Gastroesophageal sphincter (tissue), 4 donors: ENCODE data around the gene RNASE8. TPM values are rescaled to one million over a fixed set of nuclear protein-coding genes. Genes with fewer than 3 reads are reported as not detected.
"Not testable (repeated sequence)": the region's sequence is repeated elsewhere in the genome, so short reads cannot be mapped to it uniquely, and the experiment has no call there.

Source experiments
- ATAC-seq: fragments of 150-250 bp; one replicate; pipeline ENCODE4 v1.9.1; 2016; ENCODE audit warnings: mild to moderate bottlenecking, moderate library complexity
- H3K27ac ChIP-seq, 4 donors: fragments of 200-600 bp; sonication (generic) in 3 of 4; 1 replicate in 3 of 4; 2 replicates in 1 of 4; pipeline ENCODE4 v1.5.1; 2016 to 2019
- H3K27me3 ChIP-seq: fragments of 200-600 bp; sonication (generic); one replicate; pipeline ENCODE4 v1.5.1; 2019
- H3K36me3 ChIP-seq, 2 donors: fragments of 200-600 bp; sonication (generic); one replicate each; pipeline ENCODE4 v1.5.1; 2019; ENCODE audit warnings: control low read depth in 1 of 2
- H3K4me1 ChIP-seq, 3 donors: fragments of 200-600 bp; sonication (generic); 1 replicate in 2 of 3; 2 replicates in 1 of 3; pipeline ENCODE4 v1.5.1; 2016 to 2019; ENCODE audit warnings: control low read depth in 2 of 3
- H3K4me3 ChIP-seq, 2 donors: fragments of 200-600 bp; sonication (generic); one replicate each; pipeline ENCODE4 v1.5.1; 2019; ENCODE audit warnings: mild to moderate bottlenecking in 1 of 2, moderate library complexity in 1 of 2
- H3K9me3 ChIP-seq, 3 donors: fragments of 200-600 bp; sonication (generic); one replicate each; pipeline ENCODE4 v1.5.1; 2017 to 2019; ENCODE audit warnings: control low read depth in 2 of 3
- CTCF ChIP-seq, 4 experiments: fragments of 200-600 bp in 2 of 4; fragments of 450-650 bp in 2 of 4; sonication (generic) in 1 of 4; IDR thresholded peaks; one replicate each; pipeline ENCODE4 v1.5.1; 2017 to 2019; ENCODE audit warnings: antibody characterized with exemption in 4 of 4, mild to moderate bottlenecking in 2 of 4, moderate library complexity in 2 of 4
- EP300 ChIP-seq: sonication (generic); formaldehyde crosslinking; IDR thresholded peaks from one replicate; pipeline ENCODE4 v1.6.1; 2017; ENCODE audit warnings: antibody characterized with exemption, mild to moderate bottlenecking
- POLR2A ChIP-seq, 2 donors: fragments of 450-650 bp; IDR thresholded peaks; one replicate each; pipeline ENCODE4 v1.6.1; 2017; ENCODE audit warnings: antibody characterized with exemption in 2 of 2, mild to moderate bottlenecking in 2 of 2, moderate library complexity in 1 of 2
- POLR2AphosphoS5 ChIP-seq: sonication (generic); formaldehyde crosslinking; IDR thresholded peaks from one replicate; pipeline ENCODE4 v1.6.1; 2017; ENCODE audit warnings: antibody characterized with exemption
- WGBS, 2 donors: methylation state at CpG; one replicate each; pipeline ENCODE4 v1.1.5; 2018; ENCODE audit warnings: low coverage in 1 of 2; 5-methylcytosine and 5-hydroxymethylcytosine counted together
- total RNA-seq, 4 donors: library from RNA; depleted of rRNA; stranded (reverse); fragments of >200 nt; gene quantifications; one replicate each; pipeline ENCODE4 v1.1.0, GENCODE V29; 2016

Gene RNASE8
- total RNA-seq, 4 donors from 2014 or later = not detected

GRCh38 chr14:21039585-21040369, 17.8 kb upstream of the RNASE8 start:
- TF ChIP-seq EP300 = no peak
- TF ChIP-seq CTCF (IDR thresholded peaks at IDR 0.05) = peak; percentile 54 to 83 (median 80)

GRCh38 chr14:21040370-21040925, 17.2 kb upstream of the RNASE8 start:
- no peak for ATAC-seq
- H3K4me1 ChIP-seq = peaks cover 14 to 44% (median 17%) of the 10 kb centered on the region in 3 donors
- H3K27me3 ChIP-seq = no peaks in the 10 kb centered on the region
- WGBS, 2 donors = 55 to 64% methylated on average over 7 to 8 of the region's 8 CpGs
- no peaks in the 10 kb centered on the region for H3K9me3 ChIP-seq
- no peak for TF ChIP-seq EP300
- no peak for TF ChIP-seq POLR2A (IDR thresholded peaks at IDR 0.05)
- no peak for TF ChIP-seq POLR2AphosphoS5
- no peak for TF ChIP-seq CTCF (IDR thresholded peaks at IDR 0.05)
- H3K4me3 ChIP-seq = no peak overlapping the region
- no peak overlapping the region for H3K27ac ChIP-seq
- no peaks in the 10 kb centered on the region for H3K36me3 ChIP-seq

More at GRCh38 chr14:21039585-21040369, 17.8 kb upstream of the RNASE8 start:
- Histone ChIP-seq H3K4me1 (peaks cover 14 to 44% (median 17%) of the 10 kb centered on the region in 3 donors), H3K27me3 (no peaks in the 10 kb centered on the region), H3K36me3 (no peaks in the 10 kb centered on the region), H3K27ac (peak overlapping the region; percentile 80 to 86 (median 84)), H3K9me3 (no peaks in the 10 kb centered on the region), H3K4me3 (peak overlapping the region in 1 of 2 donors; percentile 22)
- peak; percentile 42 for ATAC-seq
- 20 to 50% methylated on average over 7 to 8 of the region's 8 CpGs for WGBS, 2 donors

- not testable (repeated sequence) for H3K27me3 ChIP-seq, ATAC-seq, H3K9me3 ChIP-seq, H3K4me3 ChIP-seq, H3K36me3 ChIP-seq, H3K27ac ChIP-seq
- WGBS, 2 donors = 75% methylated on average over 3 of the region's 3 CpGs; no CpG with 5 or more reads in 1 of the 2 donors
- peaks cover 14 to 44% (median 17%) of the 10 kb centered on the region in 3 donors for H3K4me1 ChIP-seq
Measured at GRCh38 chr14:21040941-21041340, 16.7 kb upstream of the RNASE8 start.

GRCh38 chr14:21041676-21042433, 15.8 kb upstream of the RNASE8 start, which contains the start of gene RNASE7:
Gene RNASE7 (plus strand): TSS chr14:21042362. CDS start chr14:21042993, 631 bp downstream.
- WGBS, 2 donors = 66 to 67% methylated on average over 7 to 8 of the region's 11 CpGs
- Histone ChIP-seq H3K4me3 (no peak within 1 kb of the TSS), H3K4me1 (peaks cover 14 to 44% (median 17%) of the 10 kb centered on the region in 3 donors), H3K27ac (no peak within 1 kb of the TSS), H3K27me3 (no peaks in the 10 kb centered on the region), H3K9me3 (no peaks in the 10 kb centered on the region), H3K36me3 (no peaks in the 10 kb centered on the region)
- ATAC-seq = no peak
- TF ChIP-seq EP300 (no peak), CTCF (IDR thresholded peaks at IDR 0.05) (no peak)

GRCh38 chr14:21042918-21043317, 14.7 kb upstream of the RNASE8 start:
- Histone ChIP-seq H3K36me3 (no peaks in the 10 kb centered on the region), H3K27ac (no peak overlapping the region), H3K4me1 (peaks cover 14 to 48% (median 17%) of the 10 kb centered on the region in 3 donors), H3K4me3 (no peak overlapping the region), H3K27me3 (no peaks in the 10 kb centered on the region), H3K9me3 (no peaks in the 10 kb centered on the region)
- no peak for TF ChIP-seq POLR2A (IDR thresholded peaks at IDR 0.05)
- TF ChIP-seq CTCF (IDR thresholded peaks at IDR 0.05) = no peak
- no peak for TF ChIP-seq EP300
- TF ChIP-seq POLR2AphosphoS5 = no peak
- WGBS, 2 donors = 55 to 59% methylated on average over 5 to 7 of the region's 8 CpGs
- no peak for ATAC-seq
